Dendritic cell treated with granulocyte-macrophage colony-stimulating factor and Interleukin-4, amounts not matched to agents 40 ng/mL and 50 ng/mL, for 4 days (primary cell): ENCODE data around the gene CALHM5.
A peak's percentile ranks its signal among the peaks of the same experiment; 100 is the strongest.

ENCODE experiments used
- H3K27ac Mint-ChIP-seq: one replicate; pipeline ENCODE4 v1.8.0; 2022; ENCODE audit warnings: mild to moderate bottlenecking, mixed read lengths
- H3K27me3 Mint-ChIP-seq: one replicate; pipeline ENCODE4 v1.8.0; 2022; ENCODE audit warnings: mild to moderate bottlenecking, mixed read lengths
- H3K36me3 Mint-ChIP-seq: one replicate; pipeline ENCODE4 v1.8.0; 2022; ENCODE audit warnings: low read depth, mixed read lengths
- H3K4me1 Mint-ChIP-seq: one replicate; pipeline ENCODE4 v1.8.0; 2022; ENCODE audit warnings: low read depth, mixed read lengths
- H3K4me3 Mint-ChIP-seq: one replicate; pipeline ENCODE4 v1.8.0; 2022; ENCODE audit warnings: mild to moderate bottlenecking, moderate library complexity, mixed read lengths
- H3K9me3 Mint-ChIP-seq: one replicate; pipeline ENCODE4 v1.8.0; 2022; ENCODE audit warnings: mixed read lengths
- intact Hi-C: fragments of 100-400 bp; cut with micrococcal nuclease; formaldehyde crosslinking; loops from one replicate; pipeline ENCODE4 v1.15.0; 2022

Gene CALHM5

GRCh38 chr6:116518621-116519368 is 7.4 kb downstream of the CALHM5 start:
- Mint-ChIP-seq H3K4me3 (no peak overlapping the region), H3K27ac (no peak overlapping the region), H3K4me1 (peaks cover 5% of the 10 kb centered on the region), H3K36me3 (no peaks in the 10 kb centered on the region), H3K9me3 (no peaks in the 10 kb centered on the region), H3K27me3 (peaks cover 1% of the 10 kb centered on the region)
- intact Hi-C loops: no loop called here

GRCh38 chr6:116522896-116523295 is 11.5 kb downstream of the CALHM5 start:
- peaks cover 1% of the 10 kb centered on the region for H3K27me3 Mint-ChIP-seq
- H3K4me1 Mint-ChIP-seq: no peaks in the 10 kb centered on the region
- intact Hi-C loops: no loop called here
- no peaks in the 10 kb centered on the region for H3K9me3 Mint-ChIP-seq
- no peaks in the 10 kb centered on the region for H3K36me3 Mint-ChIP-seq
- no peak overlapping the region for H3K27ac Mint-ChIP-seq
- no peak overlapping the region for H3K4me3 Mint-ChIP-seq

- no peaks in the 10 kb centered on the region for H3K27me3 Mint-ChIP-seq
- no peak overlapping the region for H3K27ac Mint-ChIP-seq
- H3K4me1 Mint-ChIP-seq: no peaks in the 10 kb centered on the region
- no peaks in the 10 kb centered on the region for H3K36me3 Mint-ChIP-seq
- no peaks in the 10 kb centered on the region for H3K9me3 Mint-ChIP-seq
- intact Hi-C loops: no loop called here
- H3K4me3 Mint-ChIP-seq: no peak overlapping the region
These were observed 12.8 kb downstream of the CALHM5 start for GRCh38 chr6:116524236-116524635.

- Mint-ChIP-seq H3K36me3 (no peaks in the 10 kb centered on the region), H3K27ac (no peak overlapping the region), H3K9me3 (no peaks in the 10 kb centered on the region), H3K27me3 (no peaks in the 10 kb centered on the region), H3K4me3 (no peak overlapping the region), H3K4me1 (peaks cover 22% of the 10 kb centered on the region)
- intact Hi-C loops: no loop called here
These were observed 16.7 kb downstream of the CALHM5 start for GRCh38 chr6:116528133-116528532.

- H3K27me3 Mint-ChIP-seq: no peaks in the 10 kb centered on the region
- H3K36me3 Mint-ChIP-seq: no peaks in the 10 kb centered on the region
- no peaks in the 10 kb centered on the region for H3K9me3 Mint-ChIP-seq
- H3K27ac Mint-ChIP-seq: no peak overlapping the region
- no peak overlapping the region for H3K4me3 Mint-ChIP-seq
- intact Hi-C loops: no loop called here
- H3K4me1 Mint-ChIP-seq: peaks cover 24% of the 10 kb centered on the region
These were observed 17.3 kb downstream of the CALHM5 start for GRCh38 chr6:116528780-116529179.

- Mint-ChIP-seq H3K4me3 (no peak overlapping the region), H3K9me3 (no peaks in the 10 kb centered on the region), H3K4me1 (peaks cover 24% of the 10 kb centered on the region), H3K27ac (peak overlapping the region; percentile 15), H3K27me3 (no peaks in the 10 kb centered on the region), H3K36me3 (no peaks in the 10 kb centered on the region)
- intact Hi-C loops: loop anchor here (5.0 kb wide), 2 partner anchors 87 to 262 kb away; no protein-coding TSS in a partner anchor
These were observed 18.2 kb downstream of the CALHM5 start for GRCh38 chr6:116529466-116530290.

GRCh38 chr6:116530436-116530835 is 19.0 kb downstream of the CALHM5 start:
- H3K9me3 Mint-ChIP-seq: no peaks in the 10 kb centered on the region
- H3K4me3 Mint-ChIP-seq: no peak overlapping the region
- peaks cover 24% of the 10 kb centered on the region for H3K4me1 Mint-ChIP-seq
- H3K27me3 Mint-ChIP-seq: no peaks in the 10 kb centered on the region
- H3K36me3 Mint-ChIP-seq: no peaks in the 10 kb centered on the region
- intact Hi-C loops: loop anchor here (5.0 kb wide), 2 partner anchors 88 to 263 kb away; no protein-coding TSS in a partner anchor
- peak overlapping the region; percentile 15 for H3K27ac Mint-ChIP-seq

GRCh38 chr6:116531675-116532570 is 20.5 kb downstream of the CALHM5 start:
- H3K9me3 Mint-ChIP-seq: no peaks in the 10 kb centered on the region
- H3K27ac Mint-ChIP-seq: no peak overlapping the region
- H3K27me3 Mint-ChIP-seq: no peaks in the 10 kb centered on the region
- no peaks in the 10 kb centered on the region for H3K36me3 Mint-ChIP-seq
- intact Hi-C loops: loop anchor here (1.0 to 5.0 kb wide), 3 partner anchors 90 to 265 kb away; no protein-coding TSS in a partner anchor
- no peak overlapping the region for H3K4me3 Mint-ChIP-seq
- H3K4me1 Mint-ChIP-seq: peaks cover 31% of the 10 kb centered on the region

GRCh38 chr6:116533233-116533957 is 22.0 kb downstream of the CALHM5 start:
- intact Hi-C loops: loop anchor here (5.0 kb wide), 2 partner anchors 91 to 266 kb away; no protein-coding TSS in a partner anchor
- no peaks in the 10 kb centered on the region for H3K27me3 Mint-ChIP-seq
- peaks cover 33% of the 10 kb centered on the region for H3K4me1 Mint-ChIP-seq
- no peak overlapping the region for H3K4me3 Mint-ChIP-seq
- H3K27ac Mint-ChIP-seq: no peak overlapping the region
- no peaks in the 10 kb centered on the region for H3K9me3 Mint-ChIP-seq
- H3K36me3 Mint-ChIP-seq: no peaks in the 10 kb centered on the region

- Mint-ChIP-seq H3K27me3 (no peaks in the 10 kb centered on the region), H3K4me3 (no peak overlapping the region), H3K36me3 (no peaks in the 10 kb centered on the region), H3K4me1 (peaks cover 25% of the 10 kb centered on the region), H3K27ac (no peak overlapping the region), H3K9me3 (no peaks in the 10 kb centered on the region)
- intact Hi-C loops: no loop called here
These were observed 23.7 kb downstream of the CALHM5 start for GRCh38 chr6:116535109-116535508.

GRCh38 chr6:116536216-116536621 is 24.8 kb downstream of the CALHM5 start:
- H3K9me3 Mint-ChIP-seq: no peaks in the 10 kb centered on the region
- H3K4me1 Mint-ChIP-seq: peaks cover 17% of the 10 kb centered on the region
- intact Hi-C loops: no loop called here
- H3K36me3 Mint-ChIP-seq: no peaks in the 10 kb centered on the region
- peaks cover 3% of the 10 kb centered on the region for H3K27me3 Mint-ChIP-seq
- H3K4me3 Mint-ChIP-seq: no peak overlapping the region
- no peak overlapping the region for H3K27ac Mint-ChIP-seq

GRCh38 chr6:116542426-116542825 is 31.0 kb downstream of the CALHM5 start:
- no peaks in the 10 kb centered on the region for H3K36me3 Mint-ChIP-seq
- no peaks in the 10 kb centered on the region for H3K9me3 Mint-ChIP-seq
- no peak overlapping the region for H3K27ac Mint-ChIP-seq
- intact Hi-C loops: no loop called here
- peaks cover 5% of the 10 kb centered on the region for H3K27me3 Mint-ChIP-seq
- no peak overlapping the region for H3K4me3 Mint-ChIP-seq
- no peaks in the 10 kb centered on the region for H3K4me1 Mint-ChIP-seq

GRCh38 chr6:116543149-116543548 is 31.7 kb downstream of the CALHM5 start:
- Mint-ChIP-seq H3K9me3 (no peaks in the 10 kb centered on the region), H3K27ac (no peak overlapping the region), H3K36me3 (no peaks in the 10 kb centered on the region), H3K4me3 (no peak overlapping the region), H3K4me1 (no peaks in the 10 kb centered on the region), H3K27me3 (peaks cover 5% of the 10 kb centered on the region)
- intact Hi-C loops: no loop called here
